Brain pericyte (primary cell): ENCODE data around the gene SHC2.
A peak's percentile ranks its signal among the peaks of the same experiment; 100 is the strongest.
"Not testable (repeated sequence)": the region's sequence is repeated elsewhere in the genome, so short reads cannot be mapped to it uniquely, and the experiment has no call there.

ENCODE experiments used
- DNase-seq: peaks from one replicate; pipeline ENCODE4 v3.0.0-alpha.2; 2012; ENCODE audit warnings: low read depth, low spot score

The SHC2 gene

GRCh38 chr19:493391-494170 lies 32.7 kb upstream of the SHC2 start:
- no peak for DNase-seq

DNA sequence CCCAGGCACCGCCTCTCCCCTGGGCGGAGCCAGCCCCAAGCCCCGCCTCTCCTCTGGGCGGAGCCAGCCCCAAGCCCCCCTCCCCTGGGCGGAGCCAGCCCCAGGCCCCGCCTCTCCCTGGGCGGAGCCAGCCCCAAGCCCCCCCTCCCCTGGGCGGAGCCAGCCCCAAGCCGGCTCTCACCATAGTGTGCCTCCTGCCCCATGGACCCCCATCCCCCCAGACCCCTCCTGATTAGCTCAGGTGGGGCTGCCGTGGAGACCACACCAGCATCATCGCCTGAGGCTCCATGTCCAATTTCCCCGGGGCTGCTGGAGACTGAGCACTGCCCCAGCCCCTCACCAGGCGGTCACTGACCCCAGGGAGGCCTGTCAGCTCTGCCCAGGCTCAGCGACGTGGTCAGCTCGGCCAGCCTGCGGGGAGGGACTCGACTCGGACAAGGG lies 31.3 kb upstream of the SHC2 start:
- no peak for DNase-seq

- no peak for DNase-seq
These were observed 30.4 kb upstream of the SHC2 start for GRCh38 chr19:491146-491741.

DNA sequence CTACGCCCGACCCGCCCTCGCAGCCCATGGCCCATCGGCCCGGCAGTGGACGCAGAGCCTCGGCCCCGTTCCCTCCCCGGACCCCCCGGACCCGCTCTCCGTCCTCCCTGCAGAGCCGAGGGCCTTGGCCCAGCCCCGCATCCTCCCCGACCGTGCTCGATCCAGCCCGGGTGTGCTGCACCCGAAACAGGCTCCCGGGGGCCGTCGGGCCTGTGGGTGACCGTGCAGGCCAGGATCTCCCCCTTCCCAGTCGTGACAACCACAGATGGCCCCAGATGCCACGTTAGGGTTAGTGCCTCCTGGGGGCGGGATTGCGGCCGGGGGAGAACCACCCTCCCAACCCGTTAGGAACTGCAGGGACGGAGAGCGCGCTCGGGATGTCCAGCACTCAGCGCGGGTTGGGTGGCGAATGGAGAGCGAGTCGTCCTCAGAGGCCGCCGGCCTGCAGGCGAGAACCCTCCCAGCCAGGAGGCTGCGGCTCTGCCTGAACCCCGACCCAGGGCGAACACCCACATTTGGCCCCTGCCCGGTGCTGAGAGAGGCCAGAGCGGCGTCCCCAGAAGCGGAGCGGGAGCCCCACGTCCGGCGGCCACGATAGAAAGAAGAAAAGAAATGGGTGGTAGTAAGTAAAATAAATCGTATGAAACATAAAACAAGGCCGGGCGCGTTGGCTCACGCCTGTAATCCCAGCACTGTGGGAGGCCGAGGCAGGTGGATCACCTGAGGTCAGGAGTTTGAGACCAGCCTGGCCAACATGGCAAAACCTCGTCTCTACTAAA lies 28.8 kb upstream of the SHC2 start:
- no peak for DNase-seq

DNA sequence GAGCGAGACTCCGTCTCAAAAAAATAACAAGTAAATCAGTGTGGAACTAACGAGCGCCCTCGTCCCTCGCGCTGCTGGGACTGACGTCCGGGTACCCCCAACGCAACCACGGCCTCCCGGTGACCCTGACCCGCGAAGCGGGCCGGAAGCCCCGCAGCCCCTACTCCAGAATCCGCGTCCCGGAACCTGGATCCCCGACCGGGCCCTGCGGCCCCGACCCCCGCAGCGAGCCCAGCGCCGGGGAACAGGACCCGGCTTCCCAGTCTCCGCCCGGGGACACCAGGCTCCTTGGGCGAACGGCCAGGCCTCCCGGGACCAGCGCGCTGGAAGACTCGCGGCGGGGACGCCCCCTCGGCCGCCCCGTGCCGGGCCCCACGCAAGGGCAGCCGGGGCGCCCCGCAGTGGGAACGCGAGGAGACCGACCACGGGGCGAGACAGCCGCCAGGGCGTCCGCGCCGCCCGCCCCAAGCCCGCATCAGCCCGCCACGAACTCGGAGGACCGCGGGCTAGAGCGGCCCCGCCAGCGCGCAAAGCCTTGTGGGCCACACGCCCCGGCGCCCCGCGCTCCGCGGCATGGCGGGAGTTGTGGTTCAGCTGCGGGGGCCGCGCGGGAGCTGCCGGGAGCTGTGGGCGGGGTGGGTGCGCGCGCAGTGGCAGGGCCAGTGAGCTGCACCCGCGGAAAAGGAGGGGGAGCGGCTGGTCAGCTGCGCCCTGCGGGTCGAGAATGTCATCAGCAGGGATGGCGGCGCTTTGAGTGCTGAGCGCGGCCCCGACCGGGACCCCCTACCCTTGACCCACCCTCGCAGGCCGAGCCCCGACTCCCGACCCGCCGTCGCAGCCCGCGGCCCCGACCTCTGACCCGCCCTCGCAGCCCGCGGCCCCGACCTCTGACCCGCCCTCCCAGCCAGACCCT lies 27.9 kb upstream of the SHC2 start:
- peak; percentile 76 for DNase-seq

DNA sequence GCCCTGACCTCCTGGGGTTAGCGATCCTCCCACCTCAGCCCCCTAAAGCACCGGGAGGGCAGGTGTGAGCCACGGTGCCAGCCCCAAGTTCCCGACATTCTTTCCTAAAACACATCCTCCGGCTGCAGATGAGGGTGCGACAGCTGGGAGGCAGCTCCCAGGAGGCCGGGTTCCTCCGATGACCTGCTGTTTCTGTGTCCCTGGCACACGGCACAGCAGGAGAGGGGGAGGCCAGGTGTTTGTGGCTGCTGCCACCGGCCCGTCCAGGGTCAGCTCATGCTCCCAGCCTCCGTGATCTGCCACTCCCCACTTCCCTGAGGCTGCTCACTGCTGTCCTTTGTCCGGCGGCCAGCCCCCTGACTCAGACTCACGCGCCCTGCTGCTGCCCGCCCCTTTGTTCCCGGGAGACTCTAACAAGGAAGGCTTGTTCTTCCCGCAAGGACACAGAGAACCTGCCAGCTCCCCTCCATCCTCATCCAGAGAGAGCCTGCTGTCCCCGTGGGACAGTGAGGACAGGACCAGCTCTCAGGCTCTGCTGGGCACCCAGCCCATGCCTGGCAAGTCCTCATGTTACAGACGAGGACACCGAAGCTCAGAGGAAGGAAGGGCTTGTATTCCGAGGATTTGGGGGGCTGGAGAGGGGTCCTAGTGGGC lies 24.9 kb upstream of the SHC2 start:
- DNase-seq, result no peak

DNA sequence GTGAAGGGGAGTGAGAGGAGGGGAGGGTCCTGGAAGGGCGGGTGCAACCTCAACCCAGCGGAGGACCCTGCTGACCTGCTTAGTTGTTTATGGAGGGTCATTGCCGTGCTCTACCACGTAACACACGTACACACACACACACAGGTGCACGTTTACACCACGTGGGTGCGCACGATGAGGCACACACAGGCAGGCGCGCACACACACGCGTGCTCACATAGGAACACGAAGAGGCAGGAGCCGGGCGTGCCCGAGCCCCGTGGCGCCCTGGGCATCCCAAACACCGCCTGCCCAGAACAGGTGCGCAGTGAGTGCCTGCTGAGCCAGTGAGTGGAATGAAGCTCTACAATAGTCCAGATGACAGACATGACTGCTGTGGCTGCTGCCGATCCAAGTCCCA lies 24.2 kb upstream of the SHC2 start:
- DNase-seq, result no peak

- no peak for DNase-seq
These were observed 23.7 kb upstream of the SHC2 start for GRCh38 chr19:484494-484893.

DNA sequence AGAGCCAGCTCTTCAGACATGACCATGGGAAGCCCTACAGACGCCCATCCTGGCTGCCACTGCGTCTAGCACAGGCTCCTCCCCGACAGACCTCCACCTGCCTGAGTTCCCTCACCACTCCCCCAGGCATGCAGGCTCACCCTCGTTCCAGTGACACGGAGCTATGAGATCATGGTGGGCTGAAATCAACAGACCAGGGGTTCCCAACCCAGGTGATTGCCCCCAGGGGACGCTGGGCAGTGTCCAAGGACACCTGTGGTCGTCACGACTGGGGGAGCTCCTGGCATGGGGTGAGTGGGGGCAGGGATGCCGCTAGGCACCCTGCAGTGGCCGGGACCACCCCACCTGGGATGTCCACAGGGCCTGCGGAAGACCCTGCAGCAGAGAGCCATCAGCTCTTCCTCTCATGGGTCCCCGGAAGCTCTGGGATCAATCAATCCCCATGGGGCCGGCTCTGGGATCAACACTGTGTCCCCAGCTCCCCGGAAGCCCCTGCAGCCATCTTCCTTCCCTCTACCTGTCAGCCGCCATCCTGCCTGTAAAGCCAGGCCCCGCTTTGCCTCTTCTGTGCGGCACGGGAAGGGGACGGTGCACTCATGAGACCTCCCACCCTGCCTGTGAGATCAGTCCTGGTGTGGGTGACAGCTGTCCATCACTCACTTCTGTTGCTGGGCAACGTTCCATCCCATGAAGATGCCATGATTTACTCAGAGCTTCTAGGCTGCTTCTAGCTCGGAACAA lies 22.7 kb upstream of the SHC2 start:
- DNase-seq, result no peak

- no peak for DNase-seq
These were observed 21.6 kb upstream of the SHC2 start for GRCh38 chr19:482186-483041.

DNA sequence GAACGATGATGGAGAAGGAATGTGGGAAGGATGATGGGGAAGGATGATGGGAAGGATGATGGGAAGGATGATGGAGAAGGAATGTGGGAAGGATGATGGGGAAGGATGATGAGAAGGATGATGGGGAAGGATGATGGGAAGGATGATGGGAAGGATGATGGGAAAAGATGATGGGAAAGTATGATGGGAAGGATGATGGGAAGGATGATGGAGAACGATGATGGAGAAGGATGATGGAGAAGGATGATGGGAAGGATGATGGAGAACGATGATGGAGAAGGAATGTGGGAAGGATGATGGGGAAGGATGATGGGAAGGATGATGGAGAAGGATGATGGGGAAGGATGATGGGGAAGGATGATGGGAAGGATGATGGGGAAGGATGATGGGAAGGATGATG lies 20.3 kb upstream of the SHC2 start:
- DNase-seq, result not testable (repeated sequence)

- no peak for DNase-seq
These were observed 19.4 kb upstream of the SHC2 start for GRCh38 chr19:480016-480855.

DNA sequence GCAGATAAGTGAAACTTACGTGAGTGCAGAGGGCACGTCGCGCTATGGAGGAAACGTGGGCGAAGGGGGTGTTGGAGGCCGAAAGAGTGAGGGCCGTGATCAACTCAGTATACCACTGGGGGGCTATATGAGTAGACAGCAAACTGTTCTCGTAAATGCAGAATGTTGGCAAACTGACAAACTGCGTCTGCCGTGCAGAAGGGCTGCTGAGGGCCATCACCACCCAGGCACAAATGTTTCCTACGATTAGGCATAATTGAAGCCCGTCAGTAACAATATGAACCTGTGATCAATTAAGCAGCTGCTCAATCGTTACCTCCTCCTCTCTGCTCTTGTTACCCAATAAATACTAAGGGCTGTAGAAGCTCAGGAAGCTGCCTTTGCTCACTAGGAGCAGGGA lies 18.1 kb upstream of the SHC2 start:
- no peak for DNase-seq

DNA sequence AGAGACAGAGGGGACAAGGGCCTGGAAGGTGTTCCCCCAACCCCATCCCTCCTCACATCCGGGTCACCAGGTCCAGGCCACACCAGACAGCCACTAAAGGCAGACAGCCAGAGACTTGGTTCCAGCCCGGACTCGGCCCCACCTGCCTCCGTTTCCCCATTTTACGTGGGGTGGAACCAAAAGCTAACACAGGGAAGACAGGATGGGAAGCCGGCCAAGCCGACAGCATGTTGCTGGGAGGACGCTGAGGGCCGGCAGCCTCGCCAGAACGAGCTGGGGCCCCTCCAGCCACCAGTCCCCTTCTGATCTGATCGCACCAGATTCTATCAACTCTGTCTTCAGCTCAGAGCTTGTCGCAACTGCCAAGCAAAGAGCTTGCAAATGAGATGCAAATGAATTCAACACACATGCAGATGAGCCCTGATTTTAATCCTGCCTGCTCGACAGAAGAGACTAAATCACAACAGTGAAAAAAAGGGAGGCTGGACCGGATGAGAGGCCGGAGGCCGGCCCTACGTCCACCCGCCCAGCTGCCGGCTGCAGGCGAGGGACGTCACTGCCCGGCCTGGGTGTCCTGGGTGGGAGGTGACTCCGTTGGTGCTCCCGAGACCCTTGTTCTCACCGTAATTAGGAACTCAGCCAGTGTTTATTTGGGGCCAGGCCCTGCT lies 17.5 kb upstream of the SHC2 start:
- DNase-seq, result no peak

GRCh38 chr19:475360-475759 lies 14.5 kb upstream of the SHC2 start:
- DNase-seq, result no peak

GRCh38 chr19:474126-475078 lies 13.6 kb upstream of the SHC2 start:
- DNase-seq, result no peak
